G401 (cell line): ENCODE results near the gene ADGRA1. TPM values are rescaled to one million over a fixed set of nuclear protein-coding genes. Genes with fewer than 3 reads are reported as not detected.
"Not testable (repeated sequence)": the region's sequence is repeated elsewhere in the genome, so short reads cannot be mapped to it uniquely, and the experiment has no call there.

Source experiments
- DNase-seq: peaks from one replicate; pipeline ENCODE4 v3.0.0-alpha.2; 2015; ENCODE audit warnings: low spot score
- in situ Hi-C: cut with HindIII; loops from 2 replicates; pipeline ENCODE4 v1.10.0; 2016; ENCODE audit warnings: low sequenced_read_pairs, mixed read lengths
- total RNA-seq: library from RNA; depleted of rRNA; stranded (reverse); fragments of >200 nt; shearing (Covaris generic); gene quantifications from 2 replicates; pipeline ENCODE4 v1.2.3, GENCODE V29; 2014

Gene ADGRA1
- total RNA-seq, 1 experiment from 2014 or later: not detected

- in situ Hi-C loops: no loop called here
- no peak for DNase-seq
Measured at GRCh38 chr10:133104068-133104962, 16.6 kb downstream of the ADGRA1 start.

- DNase-seq: no peak
- in situ Hi-C loops: no loop called here
Measured at GRCh38 chr10:133104963-133105640, 17.4 kb downstream of the ADGRA1 start.

GRCh38 chr10:133105686-133106390 is 18.1 kb downstream of the ADGRA1 start:
- no peak for DNase-seq
- in situ Hi-C loops: no loop called here

GRCh38 chr10:133106516-133106915 is 18.8 kb downstream of the ADGRA1 start:
- in situ Hi-C loops: no loop called here

GRCh38 chr10:133107442-133107841 is 19.7 kb downstream of the ADGRA1 start:
- in situ Hi-C loops: no loop called here
- no peak for DNase-seq

More at GRCh38 chr10:133106516-133106915, 18.8 kb downstream of the ADGRA1 start:
- DNase-seq: no peak

- DNase-seq: no peak
Measured at GRCh38 chr10:133109711-133110110, 22.0 kb downstream of the ADGRA1 start.

GRCh38 chr10:133110133-133110532 is 22.4 kb downstream of the ADGRA1 start:
- in situ Hi-C loops: no loop called here
- DNase-seq: no peak

More at GRCh38 chr10:133109711-133110110, 22.0 kb downstream of the ADGRA1 start:
- in situ Hi-C loops: no loop called here

- peak; percentile 56 for DNase-seq
- in situ Hi-C loops: no loop called here
Measured at GRCh38 chr10:133110609-133111275, 23.0 kb downstream of the ADGRA1 start.

GRCh38 chr10:133111640-133112039 is 23.9 kb downstream of the ADGRA1 start:
- in situ Hi-C loops: not testable (repeated sequence)

GRCh38 chr10:133113146-133113830 is 25.6 kb downstream of the ADGRA1 start:
- in situ Hi-C loops: no loop called here
- DNase-seq: no peak

More at GRCh38 chr10:133111640-133112039, 23.9 kb downstream of the ADGRA1 start:
- not testable (repeated sequence) for DNase-seq

GRCh38 chr10:133113847-133114246 is 26.1 kb downstream of the ADGRA1 start:
- in situ Hi-C loops: no loop called here
- no peak for DNase-seq

- DNase-seq: no peak
- in situ Hi-C loops: no loop called here
Measured at GRCh38 chr10:133114251-133114650, 26.5 kb downstream of the ADGRA1 start.

GRCh38 chr10:133114726-133115452 is 27.2 kb downstream of the ADGRA1 start:
- no peak for DNase-seq
- in situ Hi-C loops: no loop called here

- no peak for DNase-seq
- in situ Hi-C loops: no loop called here
Measured at GRCh38 chr10:133115453-133115842, 27.7 kb downstream of the ADGRA1 start.

- DNase-seq: no peak
- in situ Hi-C loops: no loop called here
Measured at GRCh38 chr10:133115976-133116375, 28.3 kb downstream of the ADGRA1 start.

GRCh38 chr10:133116455-133116854 is 28.7 kb downstream of the ADGRA1 start:
- in situ Hi-C loops: no loop called here
- no peak for DNase-seq

- DNase-seq: no peak
- in situ Hi-C loops: no loop called here
Measured at GRCh38 chr10:133117036-133117687, 29.4 kb downstream of the ADGRA1 start.

- in situ Hi-C loops: no loop called here
- no peak for DNase-seq
Measured at GRCh38 chr10:133117688-133118071, 30.0 kb downstream of the ADGRA1 start.
